A673 (cell line): ENCODE measurements around the gene PRPF6.
"Not testable (repeated sequence)": the region's sequence is repeated elsewhere in the genome, so short reads cannot be mapped to it uniquely, and the experiment has no call there.

Experiments
- CTCF ChIP-seq: fragments of 300-800, 200-600 bp; sonication (generic); conservative IDR thresholded peaks from 2 replicates; pipeline ENCODE4 v1.5.1; 2017; ENCODE audit warnings: low read depth, mild to moderate bottlenecking, antibody characterized with exemption, low read length, moderate library complexity, mixed read lengths
- EZH2 ChIP-seq: fragments of 200-600 bp; sonication (generic); IDR thresholded peaks from 2 replicates; pipeline ENCODE4 v1.6.1; 2017; ENCODE audit warnings: borderline replicate concordance, low read depth, mild to moderate bottlenecking, mixed read lengths, antibody characterized with exemption, low read length; ENCODE audit not compliant: poor library complexity, severe bottlenecking

DNA sequence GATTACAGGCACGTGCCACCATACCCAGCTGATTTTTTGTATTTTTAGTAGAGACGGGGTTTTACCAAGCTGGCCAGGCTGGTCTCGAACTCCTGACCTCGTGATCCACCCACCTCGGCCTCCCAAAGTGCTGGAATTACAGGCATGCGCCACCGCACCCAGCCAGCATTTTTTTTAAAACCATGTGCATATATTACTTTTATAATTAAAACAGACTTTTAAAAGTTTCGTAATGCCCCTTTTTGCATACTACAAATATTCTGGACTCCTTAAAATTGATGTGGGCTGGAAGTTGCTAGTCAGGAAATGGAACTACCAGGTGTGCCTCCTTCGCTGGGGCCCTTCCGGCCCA is 9.0 kb upstream of the PRPF6 start:
- not testable (repeated sequence) for TF ChIP-seq EZH2, CTCF
